Measurements from ENCODE around the gene FCHSD2. TPM values are rescaled to one million over a fixed set of nuclear protein-coding genes. Genes with fewer than 3 reads are reported as not detected.
"Not testable (repeated sequence)": the region's sequence is repeated elsewhere in the genome, so short reads cannot be mapped to it uniquely, and the experiment has no call there.

Gene FCHSD2
- total RNA-seq, 1 donor from 2014 or later: 16.0 TPM

GRCh38 chr11:73085189-73085875 is 56.8 kb downstream of the FCHSD2 start:
- no peaks in the 10 kb centered on the region for H3K9me3 Mint-ChIP-seq
- H3K4me1 Mint-ChIP-seq (ENCODE audit: low read depth): peaks cover 2% of the 10 kb centered on the region
- H3K4me3 Mint-ChIP-seq (ENCODE audit: low read depth): no peak overlapping the region
- no peak overlapping the region for H3K27ac Mint-ChIP-seq
- intact Hi-C loops (cut with micrococcal nuclease): no loop called here
- H3K27me3 Mint-ChIP-seq (ENCODE audit: low read depth): no peaks in the 10 kb centered on the region
- peaks cover 29% of the 10 kb centered on the region for H3K36me3 Mint-ChIP-seq (ENCODE audit: low read depth)
- no peak for DNase-seq (ENCODE audit: low spot score)

GRCh38 chr11:73078631-73079030 is 63.5 kb downstream of the FCHSD2 start:
- H3K36me3 Mint-ChIP-seq (ENCODE audit: low read depth): peaks cover 35% of the 10 kb centered on the region
- no peak overlapping the region for H3K4me3 Mint-ChIP-seq (ENCODE audit: low read depth)
- no peak overlapping the region for H3K27ac Mint-ChIP-seq
- H3K9me3 Mint-ChIP-seq: peaks cover 13% of the 10 kb centered on the region
- intact Hi-C loops (cut with micrococcal nuclease): no loop called here
- H3K4me1 Mint-ChIP-seq (ENCODE audit: low read depth): peaks cover 14% of the 10 kb centered on the region
- no peaks in the 10 kb centered on the region for H3K27me3 Mint-ChIP-seq (ENCODE audit: low read depth)
- no peak for DNase-seq (ENCODE audit: low spot score)

GRCh38 chr11:73077454-73077853 is 64.7 kb downstream of the FCHSD2 start:
- Mint-ChIP-seq H3K4me3 (ENCODE audit: low read depth) (no peak overlapping the region), H3K27me3 (ENCODE audit: low read depth) (no peaks in the 10 kb centered on the region), H3K36me3 (ENCODE audit: low read depth) (peaks cover 26% of the 10 kb centered on the region), H3K27ac (no peak overlapping the region), H3K9me3 (peaks cover 13% of the 10 kb centered on the region), H3K4me1 (ENCODE audit: low read depth) (peaks cover 25% of the 10 kb centered on the region)
- DNase-seq (ENCODE audit: low spot score): no peak
- intact Hi-C loops (cut with micrococcal nuclease): no loop called here

- H3K27ac Mint-ChIP-seq: no peak overlapping the region
- H3K4me3 Mint-ChIP-seq (ENCODE audit: low read depth): no peak overlapping the region
- intact Hi-C loops (cut with micrococcal nuclease): no loop called here
- peaks cover 19% of the 10 kb centered on the region for H3K36me3 Mint-ChIP-seq (ENCODE audit: low read depth)
- peaks cover 25% of the 10 kb centered on the region for H3K4me1 Mint-ChIP-seq (ENCODE audit: low read depth)
- DNase-seq (ENCODE audit: low spot score): no peak
- H3K9me3 Mint-ChIP-seq: peaks cover 13% of the 10 kb centered on the region
- no peaks in the 10 kb centered on the region for H3K27me3 Mint-ChIP-seq (ENCODE audit: low read depth)
Observed at GRCh38 chr11:73074319-73074718, 67.8 kb downstream of the FCHSD2 start.

- no peaks in the 10 kb centered on the region for H3K27me3 Mint-ChIP-seq (ENCODE audit: low read depth)
- intact Hi-C loops (cut with micrococcal nuclease): no loop called here
- H3K9me3 Mint-ChIP-seq: peaks cover 9% of the 10 kb centered on the region
- peaks cover 15% of the 10 kb centered on the region for H3K36me3 Mint-ChIP-seq (ENCODE audit: low read depth)
- peak overlapping the region; percentile 33 for H3K27ac Mint-ChIP-seq
- no peak overlapping the region for H3K4me3 Mint-ChIP-seq (ENCODE audit: low read depth)
- no peak for DNase-seq (ENCODE audit: low spot score)
- H3K4me1 Mint-ChIP-seq (ENCODE audit: low read depth): peaks cover 25% of the 10 kb centered on the region
Observed at GRCh38 chr11:73072935-73073481, 69.1 kb downstream of the FCHSD2 start.

- Mint-ChIP-seq H3K4me1 (ENCODE audit: low read depth) (peaks cover 27% of the 10 kb centered on the region), H3K27ac (no peak overlapping the region), H3K4me3 (ENCODE audit: low read depth) (no peak overlapping the region), H3K27me3 (ENCODE audit: low read depth) (no peaks in the 10 kb centered on the region), H3K9me3 (peaks cover 5% of the 10 kb centered on the region), H3K36me3 (ENCODE audit: low read depth) (peaks cover 9% of the 10 kb centered on the region)
- no peak for DNase-seq (ENCODE audit: low spot score)
- intact Hi-C loops (cut with micrococcal nuclease): no loop called here
Observed at GRCh38 chr11:73070653-73071052, 71.5 kb downstream of the FCHSD2 start.

GRCh38 chr11:73061857-73062424 is 80.2 kb downstream of the FCHSD2 start:
- peaks cover 12% of the 10 kb centered on the region for H3K36me3 Mint-ChIP-seq (ENCODE audit: low read depth)
- H3K4me1 Mint-ChIP-seq (ENCODE audit: low read depth); H3K27me3 Mint-ChIP-seq (ENCODE audit: low read depth); H3K9me3 Mint-ChIP-seq; H3K4me3 Mint-ChIP-seq (ENCODE audit: low read depth); DNase-seq (ENCODE audit: low spot score); intact Hi-C loops (cut with micrococcal nuclease); H3K27ac Mint-ChIP-seq: not testable (repeated sequence)

GRCh38 chr11:73061434-73061833 is 80.7 kb downstream of the FCHSD2 start:
- DNase-seq (ENCODE audit: low spot score); H3K27ac Mint-ChIP-seq; intact Hi-C loops (cut with micrococcal nuclease); H3K4me3 Mint-ChIP-seq (ENCODE audit: low read depth); H3K27me3 Mint-ChIP-seq (ENCODE audit: low read depth); H3K9me3 Mint-ChIP-seq; H3K4me1 Mint-ChIP-seq (ENCODE audit: low read depth): not testable (repeated sequence)
- H3K36me3 Mint-ChIP-seq (ENCODE audit: low read depth): peaks cover 12% of the 10 kb centered on the region

GRCh38 chr11:73059915-73060314 is 82.2 kb downstream of the FCHSD2 start:
- no peaks in the 10 kb centered on the region for H3K27me3 Mint-ChIP-seq (ENCODE audit: low read depth)
- H3K4me1 Mint-ChIP-seq (ENCODE audit: low read depth): peaks cover 4% of the 10 kb centered on the region
- no peak overlapping the region for H3K4me3 Mint-ChIP-seq (ENCODE audit: low read depth)
- peaks cover 9% of the 10 kb centered on the region for H3K36me3 Mint-ChIP-seq (ENCODE audit: low read depth)
- H3K9me3 Mint-ChIP-seq: no peaks in the 10 kb centered on the region
- DNase-seq (ENCODE audit: low spot score): no peak
- no peak overlapping the region for H3K27ac Mint-ChIP-seq
- intact Hi-C loops (cut with micrococcal nuclease): no loop called here

GRCh38 chr11:73058989-73059674 is 83.0 kb downstream of the FCHSD2 start:
- no peak for DNase-seq (ENCODE audit: low spot score)
- intact Hi-C loops (cut with micrococcal nuclease): no loop called here
- Mint-ChIP-seq H3K4me1 (ENCODE audit: low read depth) (peaks cover 4% of the 10 kb centered on the region), H3K4me3 (ENCODE audit: low read depth) (no peak overlapping the region), H3K27me3 (ENCODE audit: low read depth) (no peaks in the 10 kb centered on the region), H3K9me3 (no peaks in the 10 kb centered on the region), H3K36me3 (ENCODE audit: low read depth) (peaks cover 8% of the 10 kb centered on the region), H3K27ac (no peak overlapping the region)

GRCh38 chr11:73055655-73056354 is 86.3 kb downstream of the FCHSD2 start:
- no peak overlapping the region for H3K27ac Mint-ChIP-seq
- H3K4me3 Mint-ChIP-seq (ENCODE audit: low read depth): no peak overlapping the region
- H3K27me3 Mint-ChIP-seq (ENCODE audit: low read depth): no peaks in the 10 kb centered on the region
- H3K9me3 Mint-ChIP-seq: no peaks in the 10 kb centered on the region
- no peak for DNase-seq (ENCODE audit: low spot score)
- peaks cover 4% of the 10 kb centered on the region for H3K36me3 Mint-ChIP-seq (ENCODE audit: low read depth)
- intact Hi-C loops (cut with micrococcal nuclease): no loop called here
- H3K4me1 Mint-ChIP-seq (ENCODE audit: low read depth): no peaks in the 10 kb centered on the region

GRCh38 chr11:73055002-73055401 is 87.1 kb downstream of the FCHSD2 start:
- H3K4me1 Mint-ChIP-seq (ENCODE audit: low read depth): no peaks in the 10 kb centered on the region
- no peak for DNase-seq (ENCODE audit: low spot score)
- no peak overlapping the region for H3K27ac Mint-ChIP-seq
- intact Hi-C loops (cut with micrococcal nuclease): no loop called here
- no peaks in the 10 kb centered on the region for H3K9me3 Mint-ChIP-seq
- H3K27me3 Mint-ChIP-seq (ENCODE audit: low read depth): no peaks in the 10 kb centered on the region
- H3K4me3 Mint-ChIP-seq (ENCODE audit: low read depth): no peak overlapping the region
- H3K36me3 Mint-ChIP-seq (ENCODE audit: low read depth): no peaks in the 10 kb centered on the region
